H1 (cell line): ENCODE results near the gene TMIGD3.

Experiments used
- CTCF ChIP-seq, 3 experiments: IDR thresholded peaks; 1 replicate in 2 of 3; 2 replicates in 1 of 3; pipeline versions ENCODE4 v1.5.1 to v1.6.1; 2011; ENCODE audit warnings: low read length in 3 of 3, mild to moderate bottlenecking in 3 of 3, inconsistent platforms in 2 of 3, low read depth in 1 of 3, moderate library complexity in 1 of 3; ENCODE audit not compliant: insufficient read depth in 1 of 3; ENCODE audit errors: control extremely low read depth in 1 of 3
- EZH2 ChIP-seq: fragments of 200-600 bp; sonication (generic); IDR thresholded peaks from 2 replicates; pipeline ENCODE4 v1.7.1; 2012; ENCODE audit warnings: low read depth, mild to moderate bottlenecking, moderate library complexity, low read length, inconsistent platforms; ENCODE audit not compliant: severe bottlenecking
- JUND ChIP-seq: IDR thresholded peaks from 2 replicates; pipeline ENCODE4 v1.6.1; 2011; ENCODE audit warnings: mild to moderate bottlenecking, improper control_type of control experiment, low read length
- TAF1 ChIP-seq: IDR thresholded peaks from 2 replicates; pipeline ENCODE4 v1.6.1; 2011; ENCODE audit warnings: mild to moderate bottlenecking, low read depth, low read length
- TBP ChIP-seq: IDR thresholded peaks from 2 replicates; pipeline ENCODE4 v1.6.1; 2011; ENCODE audit warnings: low read depth, low read length, improper control_type of control experiment

- no peak for TF ChIP-seq JUND
- no peak for TF ChIP-seq EZH2
- no peak for TF ChIP-seq TAF1
- no peak for TF ChIP-seq CTCF (IDR thresholded peaks at IDR 0.05; ENCODE audit: control extremely low read depth in 1 of 3, insufficient read depth in 1 of 3, low read depth in 1 of 3, low read length in 3 of 3)
- no peak for TF ChIP-seq TBP
These were observed 32.1 kb upstream of the TMIGD3 start for GRCh38 chr1:111535256-111536191.
